H9 (cell line): ENCODE results near the gene GDNF. TPM values are rescaled to one million over a fixed set of nuclear protein-coding genes. Genes with fewer than 3 reads are reported as not detected.

ENCODE experiments used
- DNase-seq: peaks from one replicate; pipeline ENCODE4 v3.0.0-alpha.2; 2017
- H2AFZ ChIP-seq: one replicate; pipeline ENCODE4 v1.6.1; 2013; ENCODE audit warnings: mild to moderate bottlenecking, low read length, control low read depth, moderate library complexity
- H2AK5ac ChIP-seq: 2 replicates; pipeline ENCODE4 v1.6.1; 2013; ENCODE audit warnings: low read length, control low read depth, mixed read lengths; ENCODE audit not compliant: insufficient read length
- H2BK120ac ChIP-seq: one replicate; pipeline ENCODE4 v1.6.1; 2013; ENCODE audit warnings: low read depth, mild to moderate bottlenecking, low read length, control low read depth, inconsistent platforms; ENCODE audit not compliant: poor library complexity, severe bottlenecking
- H2BK12ac ChIP-seq: 2 replicates; pipeline ENCODE4 v1.6.1; 2013; ENCODE audit warnings: low read length, control low read depth, mixed read lengths, low read depth; ENCODE audit not compliant: insufficient read length
- H2BK15ac ChIP-seq: 2 replicates; pipeline ENCODE4 v1.6.1; 2013; ENCODE audit warnings: low read depth, low read length, control low read depth
- H2BK20ac ChIP-seq: one replicate; pipeline ENCODE4 v1.6.1; 2013; ENCODE audit warnings: low read depth, mild to moderate bottlenecking, low read length, control low read depth, inconsistent platforms; ENCODE audit not compliant: poor library complexity, severe bottlenecking
- H2BK5ac ChIP-seq: 2 replicates; pipeline ENCODE4 v1.6.1; 2013; ENCODE audit warnings: low read length, control low read depth, mixed read lengths; ENCODE audit not compliant: insufficient read length
- H3K14ac ChIP-seq: 2 replicates; pipeline ENCODE4 v1.6.1; 2013; ENCODE audit warnings: low read length, control low read depth; ENCODE audit not compliant: insufficient read depth
- H3K18ac ChIP-seq: 2 replicates; pipeline ENCODE4 v1.6.1; 2013; ENCODE audit warnings: low read depth, mild to moderate bottlenecking, mixed read lengths, low read length, control low read depth; ENCODE audit not compliant: insufficient read length
- H3K23ac ChIP-seq: 2 replicates; pipeline ENCODE4 v1.6.1; 2013; ENCODE audit warnings: low read length, control low read depth, mixed read lengths, low read depth; ENCODE audit not compliant: insufficient read length
- H3K23me2 ChIP-seq: 2 replicates; pipeline ENCODE4 v1.6.1; 2013; ENCODE audit warnings: low read depth, mild to moderate bottlenecking, mixed read lengths, low read length, control low read depth; ENCODE audit not compliant: insufficient read length, poor library complexity, severe bottlenecking
- H3K27ac ChIP-seq: 2 replicates; pipeline ENCODE4 v1.5.1; 2013; ENCODE audit warnings: low read length, control low read depth, mixed read lengths, low read depth; ENCODE audit not compliant: insufficient read length
- H3K27me3 ChIP-seq: 2 replicates; pipeline ENCODE4 v1.6.1; 2013; ENCODE audit warnings: low read length, control low read depth, inconsistent platforms; ENCODE audit not compliant: insufficient read depth
- H3K4ac ChIP-seq: 2 replicates; pipeline ENCODE4 v1.6.1; 2013; ENCODE audit warnings: low read depth, mild to moderate bottlenecking, control low read depth, inconsistent platforms, low read length, moderate library complexity
- H3K4me1 ChIP-seq: 2 replicates; pipeline ENCODE4 v1.6.1; 2013; ENCODE audit warnings: low read length, control low read depth, inconsistent platforms; ENCODE audit not compliant: insufficient read depth
- H3K4me2 ChIP-seq: 2 replicates; pipeline ENCODE4 v1.6.1; 2013; ENCODE audit warnings: low read length, control low read depth, mixed read lengths; ENCODE audit not compliant: insufficient read length, insufficient read depth
- H3K56ac ChIP-seq: 2 replicates; pipeline ENCODE4 v1.6.1; 2013; ENCODE audit warnings: low read depth, mild to moderate bottlenecking, mixed read lengths, low read length, control low read depth; ENCODE audit not compliant: insufficient read length
- H3K79me1 ChIP-seq: 2 replicates; pipeline ENCODE4 v1.6.1; 2013; ENCODE audit warnings: low read depth, mild to moderate bottlenecking, moderate library complexity, low read length, control low read depth, inconsistent platforms; ENCODE audit not compliant: insufficient read depth, poor library complexity, severe bottlenecking
- H3K79me2 ChIP-seq: 2 replicates; pipeline ENCODE4 v1.6.1; 2013; ENCODE audit warnings: low read length, control low read depth, inconsistent platforms; ENCODE audit not compliant: insufficient read depth
- H3K9ac ChIP-seq: 2 replicates; pipeline ENCODE4 v1.6.1; 2013; ENCODE audit warnings: low read length, control low read depth, mixed read lengths; ENCODE audit not compliant: insufficient read length; ENCODE audit errors: extremely low read depth
- H3K9me3 ChIP-seq: one replicate; pipeline ENCODE4 v1.6.1; 2013; ENCODE audit warnings: low read depth, low read length, inconsistent platforms; ENCODE audit not compliant: control insufficient read depth
- H3T11ph ChIP-seq: one replicate; pipeline ENCODE4 v1.6.1; 2013; ENCODE audit warnings: mild to moderate bottlenecking, low read length, control low read depth, inconsistent platforms
- H4K20me1 ChIP-seq: one replicate; pipeline ENCODE4 v1.6.1; 2013; ENCODE audit not compliant: control insufficient read depth, insufficient read length, insufficient read depth
- H4K5ac ChIP-seq: 2 replicates; pipeline ENCODE4 v1.6.1; 2013; ENCODE audit warnings: low read depth, mild to moderate bottlenecking, mixed read lengths, low read length, control low read depth; ENCODE audit not compliant: insufficient read length
- H4K8ac ChIP-seq: replicated peaks from 2 replicates; pipeline ENCODE4 v1.6.1; 2013; ENCODE audit warnings: low read length, control low read depth, mixed read lengths, low read depth; ENCODE audit not compliant: insufficient read length
- H4K91ac ChIP-seq: 2 replicates; pipeline ENCODE4 v1.6.1; 2013; ENCODE audit warnings: low read depth, mild to moderate bottlenecking, moderate library complexity, mixed read lengths, low read length, control low read depth; ENCODE audit not compliant: insufficient read length
- H3K27ac Mint-ChIP-seq, 3 experiments: 2 replicates in 2 of 3; 3 replicates in 1 of 3; pipeline ENCODE4 v1.8.0; 2020 to 2021; ENCODE audit warnings: mixed read lengths in 3 of 3, mild to moderate bottlenecking in 1 of 3, moderate library complexity in 1 of 3
- H3K27me3 Mint-ChIP-seq: 2 replicates; pipeline ENCODE4 v1.8.0; 2021; ENCODE audit warnings: low read depth, mild to moderate bottlenecking, moderate library complexity, mixed read lengths
- H3K36me3 Mint-ChIP-seq, 3 experiments: 2 replicates in 2 of 3; 3 replicates in 1 of 3; pipeline ENCODE4 v1.8.0; 2020 to 2021; ENCODE audit warnings: low read depth in 3 of 3, mixed read lengths in 3 of 3; ENCODE audit not compliant: insufficient read depth in 1 of 3
- H3K4me1 Mint-ChIP-seq, 2 experiments: 2 replicates each; pipeline ENCODE4 v1.8.0; 2020; ENCODE audit warnings: mixed read lengths in 2 of 2
- H3K4me3 Mint-ChIP-seq, 2 experiments: 2 replicates in 1 of 2; 3 replicates in 1 of 2; pipeline ENCODE4 v1.8.0; 2020 to 2021; ENCODE audit warnings: mild to moderate bottlenecking in 2 of 2, mixed read lengths in 2 of 2, moderate library complexity in 1 of 2
- H3K9me3 Mint-ChIP-seq, 2 experiments: 2 replicates in 1 of 2; 3 replicates in 1 of 2; pipeline ENCODE4 v1.8.0; 2020; ENCODE audit warnings: mild to moderate bottlenecking in 2 of 2, mixed read lengths in 2 of 2, moderate library complexity in 1 of 2
- WGBS: extraction: QIAGEN DNeasy Blood & Tissue Kit; methylation state at CpG from one replicate; pipeline ENCODE4 v1.1.7; 2013; ENCODE audit warnings: missing lambda C conversion rate, low lambda C conversion rate, mixed read lengths; ENCODE audit not compliant: insufficient read length; ENCODE audit errors: extremely low coverage; 5-methylcytosine and 5-hydroxymethylcytosine counted together
- total RNA-seq: library from RNA; stranded (reverse); gene quantifications from 2 replicates; pipeline ENCODE4 v1.2.1, GENCODE V29; 2021
- TF ChIP-seq, protein P1 (sequence below): fragments of 200-600 bp; sonication (generic); conservative IDR thresholded peaks from 3 replicates; pipeline ENCODE4 v1.8.0; 2021; ENCODE audit warnings: antibody characterized with exemption, mild to moderate bottlenecking

The GDNF gene
- total RNA-seq, 1 experiment from 2014 or later: not detected

DNA sequence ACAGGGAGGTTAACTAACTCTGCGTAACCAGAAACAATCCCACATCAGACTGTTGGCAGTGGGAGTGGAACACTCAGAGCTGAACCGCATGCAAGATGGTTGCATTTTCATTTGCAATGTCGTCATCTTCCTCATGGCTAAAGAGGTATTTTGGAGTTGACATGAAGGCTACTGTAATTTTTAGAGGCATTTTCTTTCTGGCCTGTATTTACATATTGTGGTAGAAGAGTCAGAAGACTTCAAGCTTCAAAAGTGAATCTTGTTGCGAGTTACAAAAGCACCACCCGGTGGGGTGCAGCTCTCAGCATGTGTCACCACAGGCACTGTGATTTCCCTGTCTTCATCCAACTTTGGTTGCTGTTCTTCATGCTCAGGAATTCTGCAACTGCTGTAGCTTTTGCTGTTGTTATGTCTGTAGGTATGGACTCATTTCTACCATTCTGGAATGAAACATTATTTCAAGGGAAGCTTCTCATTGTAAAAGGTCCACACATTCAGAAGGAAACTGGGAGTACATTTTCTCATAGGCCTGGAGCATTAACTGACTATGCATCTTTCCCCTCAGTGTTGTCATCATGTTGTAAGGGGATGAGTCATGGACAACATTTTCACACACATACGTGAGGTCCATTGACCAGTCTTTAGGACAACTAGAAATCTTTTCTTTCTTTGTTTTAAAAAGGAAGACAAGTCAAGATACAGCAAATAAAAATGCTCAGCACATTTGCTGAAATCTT, 35.4 kb upstream of the GDNF start:
- Mint-ChIP-seq H3K27me3 (peaks cover 4% of the 10 kb centered on the region; the same call in 1 of the 2 replicates), H3K27ac (no peak overlapping the region), H3K4me1 (peaks cover 6 to 10% of the 10 kb centered on the region in 2 experiments), H3K4me3 (no peak overlapping the region), H3K9me3 (peaks cover 3 to 6% of the 10 kb centered on the region in 2 experiments; a peak in 2 of 5 replicates), H3K36me3 (no peaks in the 10 kb centered on the region)
- no peak overlapping the region for H3K18ac ChIP-seq
- H3K79me1 ChIP-seq: no peaks in the 10 kb centered on the region
- H4K5ac ChIP-seq: no peak overlapping the region
- H3K4me1 ChIP-seq: no peaks in the 10 kb centered on the region
- H2AFZ ChIP-seq: no peak overlapping the region
- no peaks in the 10 kb centered on the region; the same call in 1 of the 2 replicates for H3K27me3 ChIP-seq
- TF ChIP-seq, protein P1, sequence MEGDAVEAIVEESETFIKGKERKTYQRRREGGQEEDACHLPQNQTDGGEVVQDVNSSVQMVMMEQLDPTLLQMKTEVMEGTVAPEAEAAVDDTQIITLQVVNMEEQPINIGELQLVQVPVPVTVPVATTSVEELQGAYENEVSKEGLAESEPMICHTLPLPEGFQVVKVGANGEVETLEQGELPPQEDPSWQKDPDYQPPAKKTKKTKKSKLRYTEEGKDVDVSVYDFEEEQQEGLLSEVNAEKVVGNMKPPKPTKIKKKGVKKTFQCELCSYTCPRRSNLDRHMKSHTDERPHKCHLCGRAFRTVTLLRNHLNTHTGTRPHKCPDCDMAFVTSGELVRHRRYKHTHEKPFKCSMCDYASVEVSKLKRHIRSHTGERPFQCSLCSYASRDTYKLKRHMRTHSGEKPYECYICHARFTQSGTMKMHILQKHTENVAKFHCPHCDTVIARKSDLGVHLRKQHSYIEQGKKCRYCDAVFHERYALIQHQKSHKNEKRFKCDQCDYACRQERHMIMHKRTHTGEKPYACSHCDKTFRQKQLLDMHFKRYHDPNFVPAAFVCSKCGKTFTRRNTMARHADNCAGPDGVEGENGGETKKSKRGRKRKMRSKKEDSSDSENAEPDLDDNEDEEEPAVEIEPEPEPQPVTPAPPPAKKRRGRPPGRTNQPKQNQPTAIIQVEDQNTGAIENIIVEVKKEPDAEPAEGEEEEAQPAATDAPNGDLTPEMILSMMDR: no peak
- H4K8ac ChIP-seq: no peak overlapping the region
- H3K14ac ChIP-seq: no peak overlapping the region
- H3K79me2 ChIP-seq: no peaks in the 10 kb centered on the region
- H4K91ac ChIP-seq: no peak overlapping the region
- H2BK12ac ChIP-seq: no peak overlapping the region
- no peak overlapping the region for H2BK120ac ChIP-seq
- no peak overlapping the region for H3K27ac ChIP-seq
- H3K4me2 ChIP-seq: no peak overlapping the region
- no peak overlapping the region for H3T11ph ChIP-seq
- H3K56ac ChIP-seq: no peak overlapping the region
- DNase-seq: no peak
- H3K9me3 ChIP-seq: no peaks in the 10 kb centered on the region
- H2AK5ac ChIP-seq: no peak overlapping the region
- no peak overlapping the region for H3K4ac ChIP-seq
- no peaks in the 10 kb centered on the region for H3K23me2 ChIP-seq
- H2BK20ac ChIP-seq: no peak overlapping the region
- no peak overlapping the region for H2BK15ac ChIP-seq
- H2BK5ac ChIP-seq: no peak overlapping the region
- no peak overlapping the region for H3K9ac ChIP-seq
- no peak overlapping the region for H3K23ac ChIP-seq
- H4K20me1 ChIP-seq: no peaks in the 10 kb centered on the region
- no CpG with 5 or more reads among the region's 6 CpGs for WGBS
